DMS 273 (cell line): ENCODE data around the gene RFPL2.
A peak's percentile ranks its signal among the peaks of the same experiment; 100 is the strongest.
"Not testable (repeated sequence)": the region's sequence is repeated elsewhere in the genome, so short reads cannot be mapped to it uniquely, and the experiment has no call there.

Source experiments
- DNase-seq: peaks from one replicate; lab custom pipeline; 2025; ENCODE audit not compliant: unreplicated experiment; lab: John Stamatoyannopoulos, UW

The RFPL2 gene

DNA sequence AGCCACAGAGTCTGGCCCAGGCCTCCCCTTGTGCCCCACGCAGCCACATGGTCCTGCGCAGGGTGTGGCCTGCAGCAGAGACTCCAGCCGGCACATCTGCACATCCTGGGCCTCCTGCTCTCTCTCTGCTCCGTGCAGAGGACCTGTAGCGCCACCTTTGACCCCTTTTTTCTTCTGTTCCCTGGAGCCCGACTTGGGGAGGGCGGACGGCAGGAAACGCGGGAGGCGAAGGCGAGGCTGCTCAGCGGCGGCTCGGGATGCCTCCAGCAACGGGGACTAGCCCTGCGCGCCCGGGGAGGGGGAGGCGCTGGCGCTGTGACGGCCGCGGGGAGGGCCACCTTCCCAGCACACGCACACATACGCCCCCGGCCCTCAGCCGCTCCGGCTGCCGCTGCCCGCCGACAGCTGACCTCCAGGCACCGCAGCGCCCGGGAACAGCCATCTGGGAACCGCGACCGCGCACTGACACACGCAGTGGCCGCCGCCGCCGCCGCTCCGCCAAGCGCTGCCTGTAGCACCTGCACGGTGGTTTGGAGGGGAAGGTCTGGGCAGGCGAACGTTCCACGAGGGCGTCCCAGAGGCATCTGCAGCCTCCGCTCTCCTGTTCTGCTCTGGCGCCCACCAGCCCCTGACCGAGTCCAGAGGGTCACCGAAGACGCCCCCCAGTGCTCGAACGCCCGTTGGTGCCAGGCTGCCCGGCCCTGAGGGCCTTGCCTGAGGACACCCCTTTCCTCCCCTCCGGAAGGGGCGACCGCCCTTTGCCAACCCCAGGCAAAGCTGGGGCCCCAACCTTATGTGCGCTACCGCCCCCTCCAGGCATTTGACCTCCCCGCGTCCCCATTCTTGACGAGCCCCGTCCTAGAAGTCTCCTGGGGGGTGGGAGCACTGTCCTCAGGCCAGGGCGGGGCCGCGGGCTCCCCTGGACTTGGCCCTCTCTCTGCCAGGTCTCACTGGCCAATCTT is 28.9 kb downstream of the RFPL2 start:
- peak; percentile 33 for DNase-seq

- no peak for DNase-seq
Observed at GRCh38 chr22:32175115-32175514, 29.8 kb downstream of the RFPL2 start.

GRCh38 chr22:32165681-32166080 is 39.2 kb downstream of the RFPL2 start:
- no peak for DNase-seq

DNA sequence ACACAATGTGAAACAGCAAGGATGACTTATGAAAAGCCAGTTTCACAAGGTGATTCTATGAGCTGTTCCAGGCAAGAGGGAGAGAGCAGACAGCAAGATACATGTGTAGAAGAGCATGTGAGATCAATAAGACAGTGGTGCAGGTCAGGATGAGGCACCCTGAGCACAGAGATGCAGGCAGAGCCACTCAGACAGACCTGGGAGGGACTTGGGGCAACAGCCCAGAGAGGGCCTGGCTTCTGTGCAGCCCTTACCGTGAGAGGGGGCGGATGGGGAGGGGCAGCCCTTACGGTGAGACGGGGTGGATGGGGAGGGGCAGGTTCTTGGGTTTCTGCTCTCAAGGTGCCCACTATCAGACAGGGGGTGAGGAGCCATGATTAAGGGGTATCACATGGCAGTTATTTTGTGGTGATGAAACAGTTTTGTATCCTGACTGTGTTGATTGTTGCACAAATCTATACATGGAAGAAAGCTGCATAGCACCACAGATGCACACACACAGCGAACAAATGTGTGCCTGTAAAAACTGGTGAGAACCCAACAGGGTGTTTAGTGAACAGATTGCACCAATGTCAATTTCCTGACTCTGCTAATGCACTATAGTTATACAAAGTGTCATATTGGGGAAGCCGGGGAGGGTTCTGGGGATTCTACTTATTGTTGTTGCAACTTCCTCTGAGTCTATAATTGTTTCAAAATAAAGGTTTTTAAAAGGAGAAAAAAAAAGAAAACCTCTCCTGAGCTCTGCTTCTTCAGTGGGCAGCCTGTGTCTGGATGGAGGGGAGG is 40.6 kb downstream of the RFPL2 start:
- no peak for DNase-seq

DNA sequence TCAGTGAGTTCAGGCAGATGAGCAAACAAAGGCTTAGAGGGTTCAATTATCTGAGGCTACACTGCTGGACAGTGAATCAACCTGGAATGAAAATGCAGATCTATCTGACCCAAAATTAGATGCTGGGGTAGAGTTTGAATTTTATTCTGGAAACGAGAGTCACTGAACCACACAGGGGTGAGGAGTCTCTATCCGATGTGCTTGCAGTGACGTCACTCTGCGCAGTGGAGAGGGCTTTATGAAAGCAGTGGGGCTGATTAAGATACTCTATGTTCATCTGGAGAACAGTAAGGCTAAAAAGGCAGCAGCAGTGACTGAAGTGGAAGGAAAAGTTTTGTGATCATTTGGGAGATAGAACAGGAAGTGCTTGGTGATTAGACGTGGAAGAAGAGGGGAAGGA is 44.5 kb downstream of the RFPL2 start:
- DNase-seq = not testable (repeated sequence)

GRCh38 chr22:32158712-32159533 is 46.0 kb downstream of the RFPL2 start, which contains the start of gene C22orf42:
TSS of gene C22orf42 (minus strand) at chr22:32159303. CDS start at chr22:32159215, 88 bp downstream.
- DNase-seq = no peak

DNA sequence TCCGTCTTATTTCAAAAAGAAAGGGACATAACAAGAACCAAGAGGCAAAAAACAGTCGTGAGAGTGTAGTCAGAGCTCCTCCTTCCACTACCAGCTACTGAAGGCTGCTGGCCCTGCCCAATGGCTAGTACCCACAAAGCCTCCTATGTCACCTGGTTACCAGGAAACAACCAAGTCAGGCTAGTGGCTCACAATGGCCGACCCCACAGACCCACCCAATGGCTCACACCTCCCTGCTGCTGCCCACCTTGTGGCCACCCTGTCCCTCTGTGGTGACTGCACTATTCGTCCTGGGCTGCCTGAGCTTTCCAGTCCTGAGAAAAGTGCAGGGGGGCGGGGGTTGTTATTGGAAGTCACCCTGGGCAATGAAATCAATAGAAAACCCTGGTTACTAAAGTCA is 47.2 kb downstream of the RFPL2 start:
- not testable (repeated sequence) for DNase-seq

GRCh38 chr22:32154727-32155126 is 50.1 kb downstream of the RFPL2 start:
- not testable (repeated sequence) for DNase-seq

DNA sequence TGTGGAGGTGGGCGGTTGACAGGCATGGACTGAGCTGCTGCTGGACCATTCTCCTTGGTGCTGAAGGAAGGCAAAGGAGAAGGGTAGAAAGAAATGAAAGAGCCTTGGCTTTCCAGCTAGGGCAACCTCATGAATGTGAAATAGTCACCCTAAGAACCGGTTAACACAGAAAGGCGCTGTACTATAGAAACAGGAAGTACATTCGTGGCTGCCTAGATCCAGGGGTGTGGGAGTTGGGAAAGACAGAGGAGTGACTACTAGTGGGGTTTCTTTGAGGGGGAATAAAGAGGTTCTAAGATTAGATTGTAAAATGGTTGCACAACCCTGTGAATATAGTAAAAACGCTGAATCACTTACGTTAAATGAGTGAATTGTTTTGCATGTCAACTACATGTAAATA is 53.2 kb downstream of the RFPL2 start:
- not testable (repeated sequence) for DNase-seq

- not testable (repeated sequence) for DNase-seq
Observed at GRCh38 chr22:32150647-32151046, 54.2 kb downstream of the RFPL2 start.

DNA sequence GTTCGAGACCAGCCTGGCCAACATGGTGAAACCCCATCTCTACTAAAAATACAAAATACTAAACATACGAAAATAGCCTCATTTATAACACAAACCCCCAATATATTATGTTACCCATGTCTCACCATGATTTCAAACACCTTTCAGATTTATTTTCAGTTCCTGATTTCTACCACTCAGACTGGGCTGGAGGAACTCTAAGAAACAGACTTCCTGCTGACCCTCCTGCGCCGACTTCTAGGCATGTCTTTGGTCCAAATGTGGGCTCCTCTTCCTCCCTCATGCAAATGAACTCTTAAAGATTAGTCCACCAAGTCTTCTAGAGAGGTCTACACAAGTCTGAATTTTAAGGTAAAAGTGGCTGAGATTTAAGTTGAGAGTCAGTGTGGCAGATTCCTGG is 56.5 kb downstream of the RFPL2 start:
- not testable (repeated sequence) for DNase-seq

- DNase-seq = not testable (repeated sequence)
Observed at GRCh38 chr22:32147128-32147527, 57.7 kb downstream of the RFPL2 start.

DNA sequence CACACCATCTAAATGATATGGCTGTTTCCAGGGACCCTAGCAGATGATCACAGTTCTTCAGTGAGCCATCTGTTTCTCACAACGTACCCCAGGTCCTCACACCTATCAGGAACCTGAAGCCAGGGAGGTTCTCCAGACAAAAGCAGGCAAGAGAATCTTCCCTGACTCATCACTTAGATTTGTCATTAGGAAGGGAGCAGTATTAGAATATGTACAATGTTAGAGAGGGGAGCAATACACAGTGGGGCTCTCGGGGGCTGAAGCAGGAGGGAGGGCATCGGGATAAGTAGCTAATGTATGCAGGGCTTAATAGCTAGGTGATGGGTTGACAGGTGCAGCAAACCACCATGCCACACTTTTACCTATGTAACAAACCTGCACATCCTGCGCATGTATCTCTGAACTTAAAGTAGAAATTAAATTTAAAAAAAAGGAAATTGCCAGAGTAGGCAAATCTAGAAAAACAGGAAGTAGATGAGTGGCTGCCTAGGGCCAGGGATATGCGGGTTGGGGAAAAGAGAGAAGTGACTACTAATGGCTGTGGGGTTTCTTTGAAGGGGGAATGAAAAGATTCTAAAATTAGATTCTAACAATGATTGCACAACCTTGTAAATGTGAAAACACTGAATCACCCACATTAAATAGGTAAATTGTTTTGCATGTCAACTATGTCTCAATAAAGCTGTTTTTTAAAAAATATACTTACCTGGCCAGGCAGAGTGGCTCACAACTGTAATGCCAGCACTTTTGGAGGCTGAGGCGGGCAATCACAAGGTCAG is 60.2 kb downstream of the RFPL2 start:
- DNase-seq = no peak

- DNase-seq = no peak
Observed at GRCh38 chr22:32142600-32142999, 62.3 kb downstream of the RFPL2 start.

DNA sequence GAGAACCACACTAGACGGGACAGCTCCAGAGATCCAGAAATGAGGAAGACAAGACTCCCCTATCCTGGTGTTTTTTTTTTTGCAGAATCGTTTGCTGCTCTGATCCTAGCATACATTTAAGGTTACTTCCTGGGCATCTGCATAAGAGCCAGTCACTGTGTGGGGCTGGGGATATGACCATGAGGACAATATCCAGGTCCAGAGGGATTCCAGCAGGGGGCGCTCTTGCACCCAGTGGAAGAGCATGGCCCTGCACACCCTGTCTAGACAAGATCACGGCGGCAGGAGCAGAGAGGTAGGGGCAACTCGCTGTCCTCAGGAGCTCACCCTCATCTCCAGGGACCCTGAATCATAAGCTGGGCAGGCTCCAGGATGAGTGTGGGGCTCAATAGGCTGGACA is 64.2 kb downstream of the RFPL2 start:
- not testable (repeated sequence) for DNase-seq
